ENCODE measurements around the gene TNK1.

- TF ChIP-seq RAD21 (IDR thresholded peaks at IDR 0.05; ENCODE audit: low read depth) (no peak), NFIC (IDR thresholded peaks at IDR 0.05) (no peak), YY1 (IDR thresholded peaks at IDR 0.05; ENCODE audit: low read depth) (no peak), REST (IDR thresholded peaks at IDR 0.05; ENCODE audit: low read depth) (no peak), EP300 (IDR thresholded peaks at IDR 0.05; ENCODE audit: borderline replicate concordance) (no peak), FOXM1 (IDR thresholded peaks at IDR 0.05; ENCODE audit: borderline replicate concordance, low read depth) (no peak), MAX (IDR thresholded peaks at IDR 0.05) (no peak), TEAD4 (IDR thresholded peaks at IDR 0.05) (no peak), USF1 (IDR thresholded peaks at IDR 0.05) (no peak), TCF12 (IDR thresholded peaks at IDR 0.05; ENCODE audit: low read depth) (no peak), ZBTB7A (IDR thresholded peaks at IDR 0.05; ENCODE audit: low read depth) (no peak), CREB1 (IDR thresholded peaks at IDR 0.05; ENCODE audit: low read depth) (no peak), CEBPB (IDR thresholded peaks at IDR 0.05) (no peak)
Measured at GRCh38 chr17:7410634-7411426, 29.9 kb downstream of the TNK1 start.
